ENCODE measurements around the gene CELF2.

DNA sequence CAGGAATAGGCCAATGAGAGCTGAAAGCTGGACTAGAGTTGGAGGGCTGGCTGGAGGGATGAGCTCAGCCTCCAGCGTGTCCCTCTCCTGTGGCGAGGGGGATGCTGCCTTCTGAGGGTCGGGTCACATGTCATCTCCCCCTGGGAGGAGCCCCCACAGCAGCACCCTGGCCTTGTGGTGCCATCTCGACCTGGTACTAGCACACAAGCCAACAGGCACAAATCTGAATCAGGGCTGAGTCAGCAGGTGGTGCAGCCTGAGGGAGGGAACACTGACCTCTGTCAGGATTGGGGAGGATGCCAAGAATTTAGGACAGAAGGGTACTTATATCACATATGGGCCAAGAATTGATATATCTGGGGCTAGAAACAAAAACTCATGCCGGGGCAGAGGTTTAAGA lies 280.4 kb downstream of the CELF2 start:
- TF ChIP-seq EZH2 (IDR thresholded peaks at IDR 0.05; ENCODE audit: borderline replicate concordance, insufficient read depth, low read length, poor library complexity, severe bottlenecking) = no peak
- no peak for TF ChIP-seq RAD21 (conservative IDR thresholded peaks at IDR 0.05)
